OCI-LY7 (cell line): Measurements from ENCODE around the gene RPRD1A. TPM values are rescaled to one million over a fixed set of nuclear protein-coding genes. Genes with fewer than 3 reads are reported as not detected.

Experiments
- BruUV-seq: library from RNA; stranded (reverse); fragments of 400-500 nt; replicated peaks from 2 replicates; lab custom pipeline; 2021; lab: Mats Ljungman, UMichigan
- CTCF ChIA-PET: fragments of 300-600 bp; sonication (Branson Sonifier 250); formaldehyde crosslinking; loops from one replicate; lab custom pipeline; 2022; ENCODE audit warnings: antibody characterized with exemption; ENCODE audit not compliant: unreplicated experiment; lab: Charles Lee
- POLR2A ChIA-PET: fragments of 300-600 bp; sonication (Branson Sonifier 250); formaldehyde crosslinking; loops from one replicate; lab custom pipeline; 2022; ENCODE audit warnings: antibody characterized with exemption; lab: Charles Lee
- DNase-seq: peaks from one replicate; pipeline ENCODE4 v3.0.0-alpha.2; 2015; ENCODE audit warnings: low spot score
- H2AFZ ChIP-seq: fragments of 200-600 bp; sonication (generic), shearing (Covaris generic); 2 replicates; pipeline ENCODE4 v1.6.1; 2014; ENCODE audit warnings: mild to moderate bottlenecking, antibody characterized with exemption, low read length, moderate library complexity
- H3K27ac ChIP-seq: fragments of 200-600 bp; sonication (generic); 2 replicates; pipeline ENCODE4 v1.5.1; 2014; ENCODE audit warnings: mixed run types, low read depth, mild to moderate bottlenecking, moderate library complexity, low read length, inconsistent platforms; ENCODE audit not compliant: poor library complexity, severe bottlenecking
- H3K36me3 ChIP-seq: fragments of 200-600 bp; sonication (generic); 2 replicates; pipeline ENCODE4 v1.6.1; 2014; ENCODE audit warnings: mild to moderate bottlenecking, antibody characterized with exemption, low read length, moderate library complexity, mixed read lengths; ENCODE audit not compliant: insufficient read depth
- H3K4me1 ChIP-seq: fragments of 200-600 bp; sonication (generic); 2 replicates; pipeline ENCODE4 v1.5.1; 2014; ENCODE audit warnings: mild to moderate bottlenecking, low read length; ENCODE audit not compliant: insufficient read depth, poor library complexity, severe bottlenecking
- H3K4me2 ChIP-seq: fragments of 200-600 bp; sonication (generic); 2 replicates; pipeline ENCODE4 v1.6.1; 2014; ENCODE audit warnings: mild to moderate bottlenecking, low read length
- H3K4me3 ChIP-seq: fragments of 200-600 bp; sonication (generic); 2 replicates; pipeline ENCODE4 v1.5.1; 2014; ENCODE audit warnings: mild to moderate bottlenecking, low read depth, low read length; ENCODE audit not compliant: poor library complexity, severe bottlenecking
- H3K79me2 ChIP-seq: fragments of 200-600 bp; sonication (generic); 2 replicates; pipeline ENCODE4 v1.6.1; 2016; ENCODE audit warnings: low read depth, mild to moderate bottlenecking, low read length, moderate library complexity, mixed read lengths; ENCODE audit not compliant: insufficient read depth
- H3K9me2 ChIP-seq: fragments of 200-600 bp; sonication (generic); 2 replicates; pipeline ENCODE4 v1.6.1; 2016; ENCODE audit warnings: mild to moderate bottlenecking, low read length, mixed read lengths; ENCODE audit not compliant: insufficient read depth
- H3K9me3 ChIP-seq: fragments of 200-600 bp; sonication (generic); 2 replicates; pipeline ENCODE4 v1.6.1; 2014; ENCODE audit warnings: mild to moderate bottlenecking, mixed run types, low read length, mixed read lengths
- H4K20me1 ChIP-seq: fragments of 200-600 bp; sonication (generic); 2 replicates; pipeline ENCODE4 v1.6.1; 2014; ENCODE audit warnings: mild to moderate bottlenecking, antibody characterized with exemption, low read length, moderate library complexity, mixed read lengths; ENCODE audit not compliant: insufficient read depth
- EZH2phosphoT487 ChIP-seq: fragments of 200-600 bp; sonication (generic); IDR thresholded peaks from 2 replicates; pipeline ENCODE4 v1.6.1; 2018; ENCODE audit warnings: low read depth, borderline replicate concordance, mild to moderate bottlenecking, mixed run types, antibody characterized with exemption, low read length, moderate library complexity, mixed read lengths
- intact Hi-C: fragments of 100-400 bp; cut with micrococcal nuclease; formaldehyde crosslinking; loops from one replicate; pipeline ENCODE4 v1.10.0; 2022; ENCODE audit not compliant: unreplicated experiment
- total RNA-seq, 2 experiments: library from RNA; depleted of rRNA in 1 of 2; stranded (reverse); fragments of >200 nt in 1 of 2; shearing (Covaris generic) in 1 of 2; gene quantifications; 2 replicates each; pipeline ENCODE4 v1.2.3, GENCODE V29; 2014 to 2022
- TF ChIP-seq, protein P1 (sequence below): fragments of 200-600 bp; sonication (generic); conservative IDR thresholded peaks from 2 replicates; pipeline ENCODE4 v1.5.1; 2014; ENCODE audit warnings: mild to moderate bottlenecking, antibody characterized with exemption, low read length, moderate library complexity, mixed read lengths

The RPRD1A gene
- total RNA-seq, 2 experiments from 2014 or later: 37.9 to 45.4 TPM

DNA sequence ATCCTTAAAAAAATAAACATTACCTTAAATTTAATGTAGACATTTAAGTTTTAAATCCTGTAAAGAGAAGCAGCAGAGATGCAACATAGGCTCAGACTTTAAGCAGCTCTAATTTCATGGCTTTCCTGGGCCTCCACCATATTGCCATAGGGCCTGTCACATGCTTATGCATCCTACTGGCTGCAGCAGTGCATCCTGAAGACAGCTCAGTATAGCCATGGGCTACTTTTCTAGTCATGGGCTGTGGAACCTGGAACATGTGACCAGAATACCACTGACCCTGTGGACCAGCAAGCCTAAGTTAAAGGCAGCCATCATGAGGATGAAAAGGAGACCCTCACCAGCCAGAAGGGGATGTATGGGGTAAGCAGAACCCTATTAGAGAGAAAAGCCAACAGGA is 84.2 kb downstream of the RPRD1A start:
- intact Hi-C loops: no loop called here
- no peaks in the 10 kb centered on the region for H3K9me2 ChIP-seq
- DNase-seq: no peak
- ChIA-PET POLR2A (no interaction called here), CTCF (no interaction called here)
- no peak for TF ChIP-seq EZH2phosphoT487
- TF ChIP-seq, protein P1, sequence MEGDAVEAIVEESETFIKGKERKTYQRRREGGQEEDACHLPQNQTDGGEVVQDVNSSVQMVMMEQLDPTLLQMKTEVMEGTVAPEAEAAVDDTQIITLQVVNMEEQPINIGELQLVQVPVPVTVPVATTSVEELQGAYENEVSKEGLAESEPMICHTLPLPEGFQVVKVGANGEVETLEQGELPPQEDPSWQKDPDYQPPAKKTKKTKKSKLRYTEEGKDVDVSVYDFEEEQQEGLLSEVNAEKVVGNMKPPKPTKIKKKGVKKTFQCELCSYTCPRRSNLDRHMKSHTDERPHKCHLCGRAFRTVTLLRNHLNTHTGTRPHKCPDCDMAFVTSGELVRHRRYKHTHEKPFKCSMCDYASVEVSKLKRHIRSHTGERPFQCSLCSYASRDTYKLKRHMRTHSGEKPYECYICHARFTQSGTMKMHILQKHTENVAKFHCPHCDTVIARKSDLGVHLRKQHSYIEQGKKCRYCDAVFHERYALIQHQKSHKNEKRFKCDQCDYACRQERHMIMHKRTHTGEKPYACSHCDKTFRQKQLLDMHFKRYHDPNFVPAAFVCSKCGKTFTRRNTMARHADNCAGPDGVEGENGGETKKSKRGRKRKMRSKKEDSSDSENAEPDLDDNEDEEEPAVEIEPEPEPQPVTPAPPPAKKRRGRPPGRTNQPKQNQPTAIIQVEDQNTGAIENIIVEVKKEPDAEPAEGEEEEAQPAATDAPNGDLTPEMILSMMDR: no peak
- no peak overlapping the region for H3K27ac ChIP-seq
- no TSS peak for BruUV-seq
- no peak overlapping the region for H3K4me2 ChIP-seq
- no peaks in the 10 kb centered on the region for H3K9me3 ChIP-seq
- H3K79me2 ChIP-seq: no peaks in the 10 kb centered on the region
- H2AFZ ChIP-seq: no peak overlapping the region
- no peaks in the 10 kb centered on the region for H3K4me1 ChIP-seq
- no peak overlapping the region for H3K4me3 ChIP-seq
- H4K20me1 ChIP-seq: no peaks in the 10 kb centered on the region
- peaks cover 26% of the 10 kb centered on the region for H3K36me3 ChIP-seq

DNA sequence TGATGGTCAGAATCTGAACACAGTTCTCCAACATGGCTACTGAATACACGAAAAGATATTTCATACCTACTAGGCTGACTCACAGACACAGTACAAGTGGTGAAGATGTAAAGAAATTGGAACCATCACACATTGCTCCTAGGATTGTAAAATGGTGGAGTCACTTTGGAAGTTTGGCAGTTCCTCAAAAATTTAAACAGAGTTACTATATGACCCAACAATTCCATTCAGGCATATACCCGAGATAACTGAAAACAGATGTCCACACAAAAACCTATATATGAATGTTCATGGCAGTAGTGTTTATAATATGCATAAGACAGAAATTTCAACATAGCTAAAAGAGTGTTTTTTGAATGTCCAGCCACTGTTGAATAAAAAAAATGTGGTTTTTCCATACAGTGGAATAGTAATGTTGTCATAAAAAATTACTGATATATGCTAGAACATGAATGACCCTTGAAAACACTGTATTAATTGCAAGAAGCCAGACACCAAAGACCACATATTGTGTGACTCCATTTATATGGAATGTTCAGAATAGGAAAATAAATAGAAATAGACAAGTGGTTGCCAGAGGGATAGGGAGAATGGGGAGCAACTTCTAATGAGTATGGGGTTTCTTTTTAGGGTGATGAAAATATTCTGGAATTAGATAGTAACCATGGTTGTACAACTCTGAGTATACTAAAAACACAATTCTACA is 84.8 kb downstream of the RPRD1A start:
- no TSS peak for BruUV-seq
- POLR2A ChIA-PET: no interaction called here
- no peak overlapping the region for H3K4me3 ChIP-seq
- H3K9me2 ChIP-seq: no peaks in the 10 kb centered on the region
- no peak for DNase-seq
- CTCF ChIA-PET: no interaction called here
- H3K79me2 ChIP-seq: no peaks in the 10 kb centered on the region
- H3K36me3 ChIP-seq: peaks cover 32% of the 10 kb centered on the region
- H3K9me3 ChIP-seq: no peaks in the 10 kb centered on the region
- H2AFZ ChIP-seq: no peak overlapping the region
- H3K4me1 ChIP-seq: no peaks in the 10 kb centered on the region
- H3K27ac ChIP-seq: no peak overlapping the region
- H3K4me2 ChIP-seq: no peak overlapping the region
- TF ChIP-seq, protein P1: no peak
- no peak for TF ChIP-seq EZH2phosphoT487
- intact Hi-C loops: no loop called here
- H4K20me1 ChIP-seq: no peaks in the 10 kb centered on the region

DNA sequence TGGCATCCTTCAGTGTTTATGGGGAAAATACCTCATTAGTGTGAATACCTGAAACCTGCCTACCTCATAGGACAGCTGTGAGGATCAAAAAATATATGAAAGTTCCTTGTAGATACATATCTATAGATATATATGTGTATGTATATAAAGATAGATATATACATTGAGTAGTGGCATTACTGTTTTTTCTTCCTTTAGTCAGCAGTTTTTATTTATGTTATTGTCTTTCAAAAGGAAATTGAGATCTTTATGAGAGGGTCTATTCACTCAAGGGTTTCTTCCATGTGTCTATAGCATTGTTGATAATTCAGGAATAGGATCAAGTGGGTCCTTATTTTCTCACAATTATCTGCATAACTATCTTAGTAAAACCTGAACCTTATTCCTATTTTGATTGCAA is 88.2 kb downstream of the RPRD1A start:
- no TSS peak for BruUV-seq
- intact Hi-C loops: loop anchor here (10.0 kb wide), 2 partner anchors 394 to 1004 kb away; partner anchors contain the start of gene GALNT1
- DNase-seq: no peak
- Histone ChIP-seq H2AFZ (no peak overlapping the region), H3K4me3 (no peak overlapping the region), H3K9me2 (no peaks in the 10 kb centered on the region), H3K4me2 (no peak overlapping the region), H4K20me1 (no peaks in the 10 kb centered on the region), H3K9me3 (no peaks in the 10 kb centered on the region), H3K79me2 (peaks cover 3% of the 10 kb centered on the region; the same call in 1 of the 2 replicates), H3K4me1 (peaks cover 5% of the 10 kb centered on the region), H3K36me3 (peaks cover 58% of the 10 kb centered on the region), H3K27ac (no peak overlapping the region)
- CTCF ChIA-PET: no interaction called here
- POLR2A ChIA-PET: no interaction called here
- TF ChIP-seq EZH2phosphoT487: no peak
- TF ChIP-seq, protein P1: no peak
